ENCODE results near the gene ISYNA1.

- TF ChIP-seq CTCF (IDR thresholded peaks at IDR 0.05) = no peak
- TF ChIP-seq JUNB (IDR thresholded peaks at IDR 0.05) = no peak
- TF ChIP-seq SMC3 (IDR thresholded peaks at IDR 0.05) = no peak
- TF ChIP-seq PHF8 (IDR thresholded peaks at IDR 0.05; ENCODE audit: borderline replicate concordance, low read depth) = no peak
- no peak for TF ChIP-seq MYC (IDR thresholded peaks at IDR 0.05; ENCODE audit: borderline replicate concordance, low read length)
- no peak for TF ChIP-seq HDAC2 (IDR thresholded peaks at IDR 0.05)
- no peak for TF ChIP-seq CBX8 (IDR thresholded peaks at IDR 0.05)
- no peak for TF ChIP-seq HMGXB4 (CRISPR knock-in tag; IDR thresholded peaks at IDR 0.05; ENCODE audit: borderline replicate concordance)
Measured at GRCh38 chr19:18432275-18433014, 5.5 kb downstream of the ISYNA1 start.
